Naive thymus-derived CD4-positive, alpha-beta T cell (primary cell): ENCODE data around the gene CAPZA2. TPM values are rescaled to one million over a fixed set of nuclear protein-coding genes. Genes with fewer than 3 reads are reported as not detected.

ENCODE experiments used
- ATAC-seq: fragments of 150-1000 bp; cut with Tn5 transposase; 2 replicates; pipeline ENCODE4 v1.10.0; 2021; ENCODE audit warnings: mild to moderate bottlenecking, moderate library complexity
- CTCF ChIA-PET: fragments of 350-600 bp; sonication (Branson Sonifier 250); formaldehyde crosslinking; loops from one replicate; lab custom pipeline; 2021; ENCODE audit warnings: antibody characterized with exemption; lab: Charles Lee
- POLR2A ChIA-PET: fragments of 350-600 bp; sonication (Branson Sonifier 250); formaldehyde crosslinking; loops from one replicate; lab custom pipeline; 2021; ENCODE audit warnings: antibody characterized with exemption, inconsistent platforms; lab: Charles Lee
- DNase-seq, 9 donors: peaks; one replicate each; pipeline versions ENCODE4 v3.0.0 to v3.0.0-alpha.2; 2020 to 2022; ENCODE audit warnings: mixed read lengths in 1 of 9
- H3K27ac ChIP-seq: one replicate; pipeline ENCODE4 v1.7.0; 2013; ENCODE audit warnings: mild to moderate bottlenecking, low read depth, low read length, moderate library complexity
- H3K27me3 ChIP-seq, 2 donors: one replicate each; pipeline ENCODE4 v1.7.0; 2013; ENCODE audit warnings: low read length in 2 of 2, mild to moderate bottlenecking in 2 of 2, moderate library complexity in 2 of 2; ENCODE audit not compliant: control insufficient read depth in 2 of 2, insufficient read depth in 2 of 2
- H3K36me3 ChIP-seq, 3 experiments: 1 replicate in 2 of 3; 2 replicates in 1 of 3; pipeline ENCODE4 v1.7.0; 2013; ENCODE audit warnings: low read length in 3 of 3, mild to moderate bottlenecking in 3 of 3, moderate library complexity in 1 of 3; ENCODE audit not compliant: insufficient read depth in 3 of 3, control insufficient read depth in 2 of 3
- H3K4me1 ChIP-seq, 2 donors: one replicate each; pipeline ENCODE4 v1.7.0; 2013; ENCODE audit warnings: low read length in 2 of 2, mild to moderate bottlenecking in 2 of 2, moderate library complexity in 1 of 2; ENCODE audit not compliant: control insufficient read depth in 2 of 2, insufficient read depth in 2 of 2
- H3K4me3 ChIP-seq: 2 replicates; pipeline ENCODE4 v1.7.0; 2013; ENCODE audit warnings: mild to moderate bottlenecking, low read length
- H3K9me3 ChIP-seq, 3 experiments: 1 replicate in 2 of 3; 2 replicates in 1 of 3; pipeline ENCODE4 v1.7.0; 2013; ENCODE audit warnings: low read length in 3 of 3; ENCODE audit not compliant: control insufficient read depth in 2 of 3
- H3K27ac Mint-ChIP-seq, 9 donors: one replicate each; pipeline ENCODE4 v1.8.0; 2020 to 2022; ENCODE audit warnings: mixed read lengths in 9 of 9, mild to moderate bottlenecking in 8 of 9, moderate library complexity in 5 of 9, inconsistent platforms in 2 of 9
- H3K27me3 Mint-ChIP-seq, 5 donors: one replicate each; pipeline ENCODE4 v1.8.0; 2021 to 2022; ENCODE audit warnings: mixed read lengths in 5 of 5, mild to moderate bottlenecking in 1 of 5
- H3K36me3 Mint-ChIP-seq, 5 donors: one replicate each; pipeline ENCODE4 v1.8.0; 2020 to 2022; ENCODE audit warnings: mixed read lengths in 5 of 5, mild to moderate bottlenecking in 3 of 5, inconsistent platforms in 1 of 5
- H3K4me1 Mint-ChIP-seq, 7 donors: one replicate each; pipeline ENCODE4 v1.8.0; 2020 to 2022; ENCODE audit warnings: mixed read lengths in 7 of 7, mild to moderate bottlenecking in 3 of 7, inconsistent platforms in 1 of 7
- H3K4me3 Mint-ChIP-seq, 10 donors: one replicate each; pipeline ENCODE4 v1.8.0; 2020 to 2022; ENCODE audit warnings: mild to moderate bottlenecking in 10 of 10, mixed read lengths in 10 of 10, moderate library complexity in 6 of 10, inconsistent platforms in 2 of 10
- H3K9me3 Mint-ChIP-seq, 11 donors: one replicate each; pipeline ENCODE4 v1.8.0; 2020 to 2022; ENCODE audit warnings: mixed read lengths in 11 of 11, mild to moderate bottlenecking in 4 of 11, inconsistent platforms in 1 of 11, moderate library complexity in 1 of 11
- intact Hi-C, 2 donors: fragments of 100-400 bp; cut with micrococcal nuclease; formaldehyde crosslinking; loops; one replicate each; pipeline ENCODE4 v1.15.1; 2023
- polyA plus RNA-seq, 2 donors: library from polyadenylated mRNA; unstranded; fragments of 300-500 nt; fragmentation: Illumina TruSeq; gene quantifications; one replicate each; pipeline ENCODE4 v1.2.3, GENCODE V29; 2021
- total RNA-seq, 6 experiments: library from RNA in 5 of 6; stranded (reverse) in 5 of 6; gene quantifications; 1 replicate in 5 of 6; 2 replicates in 1 of 6; pipeline ENCODE4 v1.2.3 and lab custom pipeline; 2021 to 2026

The CAPZA2 gene
- total and polyA plus RNA-seq, 7 experiments from 2014 or later: 86.2 to 191 (median 118) TPM

DNA sequence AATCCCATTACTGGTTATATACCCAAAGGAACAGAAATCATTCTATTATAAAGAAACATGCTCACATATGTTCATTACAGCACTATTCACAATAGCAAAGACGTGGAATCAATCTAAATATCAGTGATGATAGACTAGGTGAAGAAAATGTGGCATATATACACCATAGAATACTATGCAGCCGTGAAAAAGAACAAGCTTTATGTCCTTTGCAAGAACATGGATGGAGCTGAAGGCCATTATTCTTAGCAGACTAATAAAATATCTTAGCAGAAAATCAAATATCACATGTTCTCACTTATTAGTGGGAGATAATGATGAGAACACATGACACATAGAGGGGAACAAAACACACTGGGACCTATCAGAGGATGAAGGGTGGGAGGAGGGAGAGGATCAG, 38.8 kb downstream of the CAPZA2 start:
- peaks cover 0 to 8% (median 8%) of the 10 kb centered on the region in 3 experiments for H3K36me3 ChIP-seq
- H3K36me3 Mint-ChIP-seq: peaks cover 18 to 52% (median 40%) of the 10 kb centered on the region in 5 donors

DNA sequence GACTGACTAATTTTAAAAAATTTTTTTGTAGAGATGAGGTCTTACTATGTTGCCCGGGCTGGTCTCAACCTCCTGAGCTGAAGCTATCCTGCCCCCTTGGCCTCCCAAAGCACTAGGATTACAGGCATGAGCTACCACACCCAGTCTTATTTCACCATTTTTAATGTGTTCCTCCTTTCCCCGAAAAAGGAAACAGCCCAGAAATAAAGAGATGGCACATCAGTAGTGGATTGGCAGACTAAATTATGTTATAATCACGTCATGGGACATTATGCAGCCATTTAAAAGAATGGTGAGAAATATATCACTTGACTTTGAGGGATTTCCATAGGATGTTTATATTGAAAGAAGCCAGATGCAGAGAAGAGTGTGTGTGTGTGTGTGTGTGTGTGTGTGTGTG, 40.5 kb downstream of the CAPZA2 start:
- Mint-ChIP-seq H3K36me3 (peaks cover 20 to 53% (median 40%) of the 10 kb centered on the region in 5 donors), H3K27ac (no peak overlapping the region)
- H3K36me3 ChIP-seq: peaks cover 0 to 19% (median 8%) of the 10 kb centered on the region in 3 experiments

More for the DNA sequence above, 38.8 kb downstream of the CAPZA2 start:
- ATAC-seq (no peak), DNase-seq (no peak)
- peak overlapping the region in 2 of 9 donors; percentile 17 to 62 for H3K27ac Mint-ChIP-seq
- no peaks in the 10 kb centered on the region for H3K27me3 ChIP-seq
- no peak overlapping the region for H3K4me3 ChIP-seq
- H3K4me1 ChIP-seq: no peaks in the 10 kb centered on the region
- peaks cover 0 to 1% (median 0%) of the 10 kb centered on the region in 11 donors for H3K9me3 Mint-ChIP-seq
- no peak overlapping the region for H3K4me3 Mint-ChIP-seq
- no peak overlapping the region for H3K27ac ChIP-seq
- CTCF ChIA-PET: no interaction called here
- peaks cover 0 to 23% (median 9%) of the 10 kb centered on the region in 7 donors for H3K4me1 Mint-ChIP-seq
- intact Hi-C loops: no loop called here
- H3K27me3 Mint-ChIP-seq: no peaks in the 10 kb centered on the region
- H3K9me3 ChIP-seq: no peaks in the 10 kb centered on the region
- POLR2A ChIA-PET: no interaction called here

DNA sequence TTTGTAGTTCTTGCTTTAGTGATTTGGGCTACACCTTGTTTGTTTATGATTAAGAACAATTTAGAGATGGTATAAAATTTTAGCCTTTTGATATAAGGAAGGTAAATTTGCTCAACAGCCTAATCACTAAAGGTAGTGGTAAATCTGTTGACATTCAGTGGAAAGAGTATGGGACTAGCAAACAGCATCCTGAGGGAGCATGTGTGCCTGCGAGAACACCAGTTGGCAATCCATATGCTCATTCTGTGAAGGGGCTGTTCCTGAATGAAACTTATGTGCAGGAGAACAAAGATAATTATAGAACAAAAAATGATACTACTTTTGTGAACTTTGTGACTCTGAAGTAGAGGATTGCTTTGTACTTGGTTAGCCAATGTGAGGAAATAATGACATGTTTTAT, 44.0 kb downstream of the CAPZA2 start:
- Mint-ChIP-seq H3K36me3 (peaks cover 9 to 54% (median 41%) of the 10 kb centered on the region in 5 donors), H3K4me3 (no peak overlapping the region), H3K9me3 (peaks cover 0 to 1% (median 0%) of the 10 kb centered on the region in 11 donors), H3K27me3 (no peaks in the 10 kb centered on the region), H3K27ac (no peak overlapping the region), H3K4me1 (peaks cover 0 to 5% (median 0%) of the 10 kb centered on the region in 7 donors)
- CTCF ChIA-PET: no interaction called here
- no peaks in the 10 kb centered on the region for H3K27me3 ChIP-seq
- no peak overlapping the region for H3K4me3 ChIP-seq
- no peaks in the 10 kb centered on the region for H3K9me3 ChIP-seq
- H3K4me1 ChIP-seq: no peaks in the 10 kb centered on the region
- no peak for DNase-seq
- H3K36me3 ChIP-seq: peaks cover 0 to 35% (median 12%) of the 10 kb centered on the region in 3 experiments
- no peak for ATAC-seq
- H3K27ac ChIP-seq: no peak overlapping the region
- intact Hi-C loops: no loop called here
- POLR2A ChIA-PET: no interaction called here

More for the DNA sequence above, 40.5 kb downstream of the CAPZA2 start:
- H3K27ac ChIP-seq: no peak overlapping the region
- H3K4me1 Mint-ChIP-seq: peaks cover 0 to 21% (median 4%) of the 10 kb centered on the region in 7 donors
- H3K4me3 Mint-ChIP-seq: no peak overlapping the region
- CTCF ChIA-PET: no interaction called here
- H3K4me1 ChIP-seq: no peaks in the 10 kb centered on the region
- DNase-seq (no peak), ATAC-seq (peak; percentile 18)
- H3K9me3 ChIP-seq: no peaks in the 10 kb centered on the region
- POLR2A ChIA-PET: no interaction called here
- no peak overlapping the region for H3K4me3 ChIP-seq
- no peaks in the 10 kb centered on the region for H3K27me3 Mint-ChIP-seq
- peaks cover 0 to 1% (median 0%) of the 10 kb centered on the region in 11 donors for H3K9me3 Mint-ChIP-seq
- intact Hi-C loops: no loop called here
- no peaks in the 10 kb centered on the region for H3K27me3 ChIP-seq

- peak overlapping the region in 1 of 9 donors; percentile 48 for H3K27ac Mint-ChIP-seq
- H3K27me3 Mint-ChIP-seq: no peaks in the 10 kb centered on the region
- Histone ChIP-seq H3K27ac (no peak overlapping the region), H3K9me3 (no peaks in the 10 kb centered on the region), H3K27me3 (no peaks in the 10 kb centered on the region), H3K4me3 (no peak overlapping the region), H3K4me1 (no peaks in the 10 kb centered on the region), H3K36me3 (peaks cover 3 to 63% (median 8%) of the 10 kb centered on the region in 3 experiments)
- ATAC-seq: no peak
- ChIA-PET CTCF (no interaction called here), POLR2A (no interaction called here)
- no peaks in the 10 kb centered on the region for H3K9me3 Mint-ChIP-seq
- H3K4me1 Mint-ChIP-seq: peaks cover 0 to 3% (median 0%) of the 10 kb centered on the region in 7 donors
- intact Hi-C loops: no loop called here
- no peak overlapping the region for H3K4me3 Mint-ChIP-seq
- no peak for DNase-seq
- peaks cover 8 to 65% (median 39%) of the 10 kb centered on the region in 5 donors for H3K36me3 Mint-ChIP-seq
These were observed 48.0 kb downstream of the CAPZA2 start for GRCh38 chr7:116910383-116910782.

GRCh38 chr7:116911801-116912200, 49.4 kb downstream of the CAPZA2 start:
- H3K36me3 ChIP-seq: peaks cover 3 to 68% (median 8%) of the 10 kb centered on the region in 3 experiments

DNA sequence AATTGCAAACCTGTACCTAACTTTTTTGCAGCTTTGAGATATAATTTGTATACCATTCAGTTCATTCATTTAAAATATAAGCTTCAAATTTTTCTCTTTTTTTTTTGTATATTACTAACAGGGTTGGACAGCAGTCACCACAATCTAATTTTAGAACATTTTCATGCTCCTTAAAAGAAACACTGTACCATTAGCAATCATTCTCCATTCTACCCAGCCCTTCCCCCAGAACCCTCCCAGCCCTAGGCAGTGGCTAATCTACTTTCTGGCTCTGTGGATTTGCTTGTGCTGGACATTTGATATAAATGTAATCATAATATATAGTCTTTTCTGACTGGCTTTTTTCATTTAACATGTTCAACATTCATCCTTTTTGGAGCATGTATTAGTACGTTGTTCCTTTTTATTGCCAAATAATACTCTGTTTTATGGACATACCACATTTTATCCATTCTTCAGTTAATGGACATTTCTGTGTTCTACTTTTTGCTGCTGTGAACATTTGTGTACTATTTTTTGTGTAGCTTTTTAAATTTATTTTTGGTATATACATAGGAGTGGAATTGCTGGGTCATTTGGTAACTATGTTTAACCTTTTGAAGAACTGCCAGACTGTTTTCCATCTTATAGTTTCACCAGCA, 50.0 kb downstream of the CAPZA2 start:
- Mint-ChIP-seq H3K27me3 (no peaks in the 10 kb centered on the region), H3K27ac (no peak overlapping the region), H3K4me1 (peaks cover 0 to 3% (median 0%) of the 10 kb centered on the region in 7 donors), H3K36me3 (peaks cover 8 to 61% (median 40%) of the 10 kb centered on the region in 5 donors), H3K9me3 (no peaks in the 10 kb centered on the region), H3K4me3 (no peak overlapping the region)
- intact Hi-C loops: no loop called here
- ChIA-PET POLR2A (no interaction called here), CTCF (no interaction called here)
- DNase-seq (no peak), ATAC-seq (no peak)
- Histone ChIP-seq H3K9me3 (no peaks in the 10 kb centered on the region), H3K27me3 (no peaks in the 10 kb centered on the region), H3K4me3 (no peak overlapping the region), H3K4me1 (no peaks in the 10 kb centered on the region), H3K27ac (no peak overlapping the region), H3K36me3 (peaks cover 3 to 68% (median 8%) of the 10 kb centered on the region in 3 experiments)

More at GRCh38 chr7:116911801-116912200, 49.4 kb downstream of the CAPZA2 start:
- no peaks in the 10 kb centered on the region for H3K4me1 ChIP-seq
- H3K36me3 Mint-ChIP-seq: peaks cover 8 to 60% (median 39%) of the 10 kb centered on the region in 5 donors
- H3K4me1 Mint-ChIP-seq: peaks cover 0 to 3% (median 0%) of the 10 kb centered on the region in 7 donors
- ATAC-seq: no peak
- H3K4me3 Mint-ChIP-seq: no peak overlapping the region
- ChIA-PET CTCF (no interaction called here), POLR2A (no interaction called here)
- H3K27me3 ChIP-seq: no peaks in the 10 kb centered on the region
- no peak overlapping the region for H3K27ac ChIP-seq
- H3K27ac Mint-ChIP-seq: peak overlapping the region in 1 of 9 donors; percentile 26
- DNase-seq: no peak
- H3K9me3 Mint-ChIP-seq: no peaks in the 10 kb centered on the region
- H3K9me3 ChIP-seq: no peaks in the 10 kb centered on the region
- intact Hi-C loops: no loop called here
- H3K4me3 ChIP-seq: no peak overlapping the region
- H3K27me3 Mint-ChIP-seq: no peaks in the 10 kb centered on the region
